Mesendoderm (in vitro differentiated cells): Measurements from ENCODE around the gene TTC8.
A peak's percentile ranks its signal among the peaks of the same experiment; 100 is the strongest.

ENCODE experiments used
- DNase-seq: peaks from one replicate; pipeline ENCODE4 v3.0.0; 2013
- H2AK5ac ChIP-seq: 2 replicates; pipeline ENCODE4 v1.6.1; 2013; ENCODE audit warnings: low read length, inconsistent platforms
- H2BK120ac ChIP-seq: 2 replicates; pipeline ENCODE4 v1.6.1; 2013; ENCODE audit warnings: low read depth, mild to moderate bottlenecking, low read length, moderate library complexity, mixed read lengths
- H2BK15ac ChIP-seq: replicated peaks from 2 replicates; pipeline ENCODE4 v1.6.1; 2013; ENCODE audit warnings: low read depth, mild to moderate bottlenecking, moderate library complexity
- H2BK5ac ChIP-seq: 2 replicates; pipeline ENCODE4 v1.6.1; 2013; ENCODE audit warnings: low read length, inconsistent platforms
- H3K18ac ChIP-seq: 2 replicates; pipeline ENCODE4 v1.6.1; 2013; ENCODE audit warnings: mild to moderate bottlenecking, low read length, mixed read lengths
- H3K23ac ChIP-seq: one replicate; pipeline ENCODE4 v1.6.1; 2013; ENCODE audit warnings: low read length
- H3K27ac ChIP-seq: 2 replicates; pipeline ENCODE4 v1.5.1; 2013; ENCODE audit warnings: low read depth, mild to moderate bottlenecking, inconsistent platforms, low read length, moderate library complexity
- H3K27me3 ChIP-seq: 2 replicates; pipeline ENCODE4 v1.6.1; 2013; ENCODE audit warnings: low read length, control low read depth, mild to moderate bottlenecking, inconsistent platforms; ENCODE audit not compliant: insufficient read depth, poor library complexity
- H3K36me3 ChIP-seq: 2 replicates; pipeline ENCODE4 v1.6.1; 2013; ENCODE audit warnings: low read length, inconsistent platforms; ENCODE audit not compliant: control insufficient read depth, insufficient read depth
- H3K4ac ChIP-seq: one replicate; pipeline ENCODE4 v1.6.1; 2013; ENCODE audit warnings: low read depth, mild to moderate bottlenecking, low read length, moderate library complexity
- H3K4me1 ChIP-seq: 2 replicates; pipeline ENCODE4 v1.6.1; 2013; ENCODE audit warnings: low read depth, low read length, inconsistent platforms; ENCODE audit not compliant: control insufficient read depth
- H3K4me2 ChIP-seq: 2 replicates; pipeline ENCODE4 v1.6.1; 2013; ENCODE audit warnings: low read length
- H3K4me3 ChIP-seq: 2 replicates; pipeline ENCODE4 v1.5.1; 2013; ENCODE audit warnings: mild to moderate bottlenecking, low read length
- H3K56ac ChIP-seq: one replicate; pipeline ENCODE4 v1.6.1; 2013; ENCODE audit warnings: low read length
- H3K79me1 ChIP-seq: 2 replicates; pipeline ENCODE4 v1.6.1; 2013; ENCODE audit warnings: low read length, inconsistent platforms
- H3K79me2 ChIP-seq: 2 replicates; pipeline ENCODE4 v1.6.1; 2013; ENCODE audit warnings: mild to moderate bottlenecking, low read length; ENCODE audit not compliant: control insufficient read depth, insufficient read depth
- H3K9ac ChIP-seq: 2 replicates; pipeline ENCODE4 v1.6.1; 2013; ENCODE audit warnings: low read length, inconsistent platforms
- H4K5ac ChIP-seq: one replicate; pipeline ENCODE4 v1.6.1; 2013; ENCODE audit warnings: low read length
- H4K8ac ChIP-seq: one replicate; pipeline ENCODE4 v1.6.1; 2013; ENCODE audit warnings: low read depth, mild to moderate bottlenecking, control low read depth, low read length, moderate library complexity
- WGBS: extraction: QIAGEN DNeasy Blood & Tissue Kit; methylation state at CpG from one replicate; pipeline ENCODE4 v1.1.7; 2013; ENCODE audit warnings: low lambda C conversion rate, missing lambda C conversion rate; ENCODE audit not compliant: insufficient coverage; ENCODE audit errors: extremely low coverage; 5-methylcytosine and 5-hydroxymethylcytosine counted together

TTC8 gene

DNA sequence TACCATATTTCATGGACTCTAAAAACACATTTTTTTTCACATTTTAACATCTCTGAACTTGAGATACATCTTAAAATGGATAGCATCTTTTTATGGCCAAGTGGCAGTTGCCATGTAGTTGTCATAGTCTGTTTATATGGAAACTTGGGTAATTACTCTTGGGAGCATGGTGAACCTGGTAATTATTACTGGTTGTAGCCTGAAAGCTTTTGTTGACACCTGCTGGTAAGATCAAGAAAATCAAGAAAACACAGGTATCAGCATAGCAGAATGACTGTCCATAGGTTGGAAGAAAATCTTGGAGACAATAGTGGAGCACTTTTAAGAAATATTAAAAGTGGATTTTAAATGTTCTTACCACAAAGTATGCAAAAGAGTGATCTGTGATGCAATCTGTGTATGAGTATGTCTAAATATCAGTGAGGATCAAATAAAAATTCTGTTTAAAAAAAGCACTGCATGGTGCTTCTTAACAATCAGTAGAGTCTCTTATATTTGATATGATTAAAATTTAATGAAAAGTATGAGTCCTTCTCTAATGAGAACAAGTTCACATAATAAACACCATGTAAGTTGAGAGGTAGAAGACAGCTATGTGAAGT is 44.2 kb downstream of the TTC8 start:
- Histone ChIP-seq H3K18ac (no peak overlapping the region), H4K8ac (no peak overlapping the region), H3K56ac (no peak overlapping the region), H2BK120ac (no peak overlapping the region), H3K79me2 (no peaks in the 10 kb centered on the region), H3K27ac (no peak overlapping the region), H3K36me3 (no peaks in the 10 kb centered on the region), H2BK5ac (no peak overlapping the region), H3K79me1 (no peaks in the 10 kb centered on the region), H3K4me1 (no peaks in the 10 kb centered on the region), H3K23ac (no peak overlapping the region), H4K5ac (no peak overlapping the region), H2BK15ac (no peak overlapping the region), H3K27me3 (no peaks in the 10 kb centered on the region), H3K9ac (no peak overlapping the region), H3K4me3 (no peak overlapping the region), H3K4me2 (no peak overlapping the region), H3K4ac (no peak overlapping the region), H2AK5ac (no peak overlapping the region)
- DNase-seq: peak; percentile 37

DNA sequence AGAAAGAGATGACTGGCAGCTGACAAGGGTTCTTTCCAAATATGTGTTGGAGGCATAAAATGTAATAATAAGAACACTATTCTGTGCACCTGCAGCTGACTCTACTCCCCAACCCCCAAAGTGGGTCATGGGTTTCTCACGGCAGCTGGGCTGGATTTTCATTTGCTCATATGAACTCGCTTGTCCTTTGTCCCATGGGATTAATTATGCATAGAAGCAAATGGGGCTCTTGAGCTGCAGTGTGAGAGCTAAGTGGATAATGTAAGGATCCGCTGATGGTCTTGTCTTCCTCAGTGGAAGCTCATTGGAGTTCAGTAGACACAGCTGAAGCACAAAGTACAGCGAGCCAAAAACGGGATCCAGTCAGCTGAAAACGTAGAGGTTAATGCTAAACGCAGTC is 46.3 kb downstream of the TTC8 start:
- Histone ChIP-seq H2BK120ac (no peak overlapping the region), H4K8ac (no peak overlapping the region), H3K23ac (no peak overlapping the region), H3K27me3 (no peaks in the 10 kb centered on the region), H4K5ac (no peak overlapping the region), H2AK5ac (no peak overlapping the region), H3K79me2 (no peaks in the 10 kb centered on the region), H3K4me3 (no peak overlapping the region), H3K4me1 (no peaks in the 10 kb centered on the region), H2BK5ac (no peak overlapping the region), H3K9ac (no peak overlapping the region), H3K4ac (no peak overlapping the region), H3K56ac (no peak overlapping the region), H3K79me1 (no peaks in the 10 kb centered on the region), H3K27ac (no peak overlapping the region), H3K4me2 (no peak overlapping the region), H2BK15ac (no peak overlapping the region), H3K18ac (no peak overlapping the region), H3K36me3 (no peaks in the 10 kb centered on the region)
- no peak for DNase-seq
- WGBS: no CpG with 5 or more reads among the region's 7 CpGs

DNA sequence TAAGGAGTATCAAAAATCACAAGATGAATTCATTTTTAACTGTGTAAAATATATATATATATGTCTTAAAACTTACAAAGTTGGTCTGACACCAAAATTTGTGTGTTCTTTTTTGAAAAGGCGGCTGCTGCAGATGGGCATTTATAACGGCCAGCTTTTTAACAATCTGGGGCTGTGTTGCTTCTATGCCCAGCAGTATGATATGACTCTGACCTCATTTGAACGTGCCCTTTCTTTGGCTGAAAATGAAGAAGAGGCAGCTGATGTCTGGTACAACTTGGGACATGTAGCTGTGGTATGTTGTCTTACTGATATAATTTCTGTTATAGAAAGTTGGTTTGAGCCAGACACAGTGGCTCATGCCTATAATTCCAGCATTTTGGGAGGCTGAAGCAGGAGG is 47.0 kb downstream of the TTC8 start:
- H3K56ac ChIP-seq: no peak overlapping the region
- H2BK120ac ChIP-seq: no peak overlapping the region
- no peak overlapping the region for H2AK5ac ChIP-seq
- no peak overlapping the region for H2BK5ac ChIP-seq
- no peak overlapping the region for H3K27ac ChIP-seq
- no peak overlapping the region for H4K8ac ChIP-seq
- H3K4ac ChIP-seq: no peak overlapping the region
- no peaks in the 10 kb centered on the region for H3K4me1 ChIP-seq
- no peak overlapping the region for H4K5ac ChIP-seq
- H2BK15ac ChIP-seq: no peak overlapping the region
- H3K23ac ChIP-seq: no peak overlapping the region
- no peak overlapping the region for H3K4me2 ChIP-seq
- H3K9ac ChIP-seq: no peak overlapping the region
- H3K79me2 ChIP-seq: no peaks in the 10 kb centered on the region
- H3K18ac ChIP-seq: no peak overlapping the region
- no peak overlapping the region for H3K4me3 ChIP-seq
- WGBS: no CpG with 5 or more reads among the region's 3 CpGs
- DNase-seq: no peak
- H3K36me3 ChIP-seq: no peaks in the 10 kb centered on the region
- no peaks in the 10 kb centered on the region for H3K79me1 ChIP-seq
- no peaks in the 10 kb centered on the region for H3K27me3 ChIP-seq

DNA sequence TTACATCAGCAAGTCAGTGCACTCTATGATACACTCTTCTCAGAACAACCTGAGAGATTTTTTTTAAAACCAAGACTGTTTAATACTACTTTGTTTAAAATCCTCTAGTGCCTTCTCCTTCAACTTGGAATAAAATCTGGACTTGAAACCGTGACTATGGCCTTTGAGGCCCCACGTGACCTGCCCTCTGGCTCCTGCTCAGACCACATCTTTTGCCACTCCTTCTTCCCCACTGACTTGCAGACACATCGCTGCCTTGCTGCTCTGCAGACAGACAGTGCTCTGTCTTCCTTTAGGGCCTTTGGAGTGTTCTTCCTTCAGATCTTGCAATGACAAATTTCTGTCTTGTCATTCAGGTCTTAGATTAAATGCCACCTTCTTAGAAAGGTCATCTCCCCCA is 48.5 kb downstream of the TTC8 start:
- no peak overlapping the region for H2AK5ac ChIP-seq
- no peak overlapping the region for H2BK5ac ChIP-seq
- no peak overlapping the region for H3K18ac ChIP-seq
- DNase-seq: no peak
- no peak overlapping the region for H2BK15ac ChIP-seq
- no peaks in the 10 kb centered on the region for H3K79me1 ChIP-seq
- no peaks in the 10 kb centered on the region for H3K4me1 ChIP-seq
- no peak overlapping the region for H3K4me3 ChIP-seq
- no peak overlapping the region for H3K4ac ChIP-seq
- no peak overlapping the region for H4K8ac ChIP-seq
- no peak overlapping the region for H4K5ac ChIP-seq
- H3K56ac ChIP-seq: no peak overlapping the region
- H3K27me3 ChIP-seq: no peaks in the 10 kb centered on the region
- no peak overlapping the region for H3K9ac ChIP-seq
- H3K23ac ChIP-seq: no peak overlapping the region
- H3K36me3 ChIP-seq: no peaks in the 10 kb centered on the region
- no peak overlapping the region for H3K4me2 ChIP-seq
- WGBS: no CpG with 5 or more reads among the region's 3 CpGs
- no peak overlapping the region for H3K27ac ChIP-seq
- H2BK120ac ChIP-seq: no peak overlapping the region
- no peaks in the 10 kb centered on the region for H3K79me2 ChIP-seq

DNA sequence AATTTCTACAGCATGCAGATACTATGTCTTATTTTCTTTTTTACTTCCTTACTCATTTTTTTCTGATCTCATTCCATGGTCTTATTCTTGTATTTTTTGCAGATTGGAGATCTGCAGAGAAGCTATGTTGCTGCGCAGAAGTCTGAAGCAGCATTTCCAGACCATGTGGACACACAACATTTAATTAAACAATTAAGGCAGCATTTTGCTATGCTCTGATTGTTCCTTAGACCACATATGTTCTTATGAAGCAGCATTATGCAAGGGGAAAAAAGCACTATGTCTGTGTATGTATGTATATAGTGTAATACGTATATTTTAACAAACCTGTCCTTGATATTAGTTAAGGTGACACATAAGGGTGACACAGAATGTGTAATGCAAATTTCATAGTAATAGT is 52.7 kb downstream of the TTC8 start:
- H3K4me2 ChIP-seq: no peak overlapping the region
- no CpG with 5 or more reads among the region's 2 CpGs for WGBS
- H2AK5ac ChIP-seq: no peak overlapping the region
- no peaks in the 10 kb centered on the region for H3K27me3 ChIP-seq
- H3K27ac ChIP-seq: no peak overlapping the region
- no peaks in the 10 kb centered on the region for H3K4me1 ChIP-seq
- no peak overlapping the region for H3K9ac ChIP-seq
- no peaks in the 10 kb centered on the region for H3K79me1 ChIP-seq
- no peak overlapping the region for H3K18ac ChIP-seq
- no peak overlapping the region for H3K4ac ChIP-seq
- DNase-seq: no peak
- H4K5ac ChIP-seq: no peak overlapping the region
- no peaks in the 10 kb centered on the region for H3K79me2 ChIP-seq
- no peak overlapping the region for H3K4me3 ChIP-seq
- H3K23ac ChIP-seq: no peak overlapping the region
- H4K8ac ChIP-seq: no peak overlapping the region
- H2BK15ac ChIP-seq: no peak overlapping the region
- H3K36me3 ChIP-seq: no peaks in the 10 kb centered on the region
- no peak overlapping the region for H3K56ac ChIP-seq
- no peak overlapping the region for H2BK120ac ChIP-seq
- no peak overlapping the region for H2BK5ac ChIP-seq

DNA sequence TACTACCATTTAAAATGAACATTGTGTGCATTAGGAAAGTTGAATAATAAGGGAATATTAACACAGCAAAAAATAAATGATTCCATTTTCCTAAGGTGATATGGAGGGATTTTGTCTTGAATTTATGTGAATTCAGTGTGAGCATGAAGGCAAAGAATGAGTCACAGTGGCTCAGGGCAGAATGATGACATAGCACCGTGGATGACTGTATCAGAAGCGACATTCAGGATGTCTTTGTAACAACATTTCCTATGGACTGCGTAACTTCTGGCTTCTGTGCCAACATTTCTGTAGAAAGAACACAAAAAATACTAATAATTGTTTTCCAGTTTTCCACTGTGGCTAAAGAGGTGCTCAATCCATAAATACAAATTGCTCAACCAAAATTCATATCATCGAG is 54.6 kb downstream of the TTC8 start:
- Histone ChIP-seq H3K9ac (no peak overlapping the region), H3K23ac (no peak overlapping the region), H3K56ac (no peak overlapping the region), H3K79me2 (no peaks in the 10 kb centered on the region), H3K4me2 (no peak overlapping the region), H3K4ac (no peak overlapping the region), H3K18ac (no peak overlapping the region), H4K8ac (no peak overlapping the region), H2AK5ac (no peak overlapping the region), H3K4me1 (no peaks in the 10 kb centered on the region), H2BK5ac (no peak overlapping the region), H3K79me1 (no peaks in the 10 kb centered on the region), H3K4me3 (no peak overlapping the region), H2BK120ac (no peak overlapping the region), H3K27me3 (no peaks in the 10 kb centered on the region), H4K5ac (no peak overlapping the region), H3K27ac (no peak overlapping the region), H3K36me3 (no peaks in the 10 kb centered on the region), H2BK15ac (no peak overlapping the region)
- no CpG with 5 or more reads among the region's 4 CpGs for WGBS
- DNase-seq: peak; percentile 16
